ENCODE data around the gene DPP10. TPM values are rescaled to one million over a fixed set of nuclear protein-coding genes. Genes with fewer than 3 reads are reported as not detected.

Gene DPP10
- total RNA-seq, 1 donor from 2014 or later, result 6.5 TPM

DNA sequence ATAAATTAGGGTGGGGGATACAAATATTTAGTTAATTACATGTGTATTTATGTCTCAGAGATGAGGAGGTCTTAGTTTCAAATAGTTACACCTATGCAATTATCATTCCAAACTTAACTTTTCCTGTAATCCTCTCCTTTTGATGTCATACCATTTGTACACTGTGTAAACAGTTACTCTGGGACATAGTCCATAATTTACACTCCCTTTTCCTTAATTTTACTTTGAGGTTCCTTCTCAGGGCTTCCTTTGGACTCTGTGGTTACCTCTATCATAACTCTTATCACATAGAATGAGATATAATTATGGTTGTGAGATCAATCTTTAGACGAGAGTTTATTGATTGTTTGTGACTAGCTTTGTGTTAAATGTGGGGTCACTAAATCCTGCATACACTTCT is 84.4 kb downstream of the DPP10 start:
- Histone ChIP-seq H2AFZ (replicated peaks) (no peak overlapping the region), H3K27me3 (no peaks in the 10 kb centered on the region), H3K36me3 (no peaks in the 10 kb centered on the region), H3K4me2 (no peak overlapping the region), H4K20me1 (ENCODE audit: low read depth) (no peaks in the 10 kb centered on the region), H3K9me3 (ENCODE audit: low read depth) (no peaks in the 10 kb centered on the region), H3K79me2 (ENCODE audit: low read depth) (no peaks in the 10 kb centered on the region), H3K27ac (no peak overlapping the region), H3K4me1 (no peaks in the 10 kb centered on the region), H3K9ac (no peak overlapping the region), H3K4me3 (no peak overlapping the region), H3F3A (ENCODE audit: low read depth) (no peaks in the 10 kb centered on the region)
- Mint-ChIP-seq H3K4me1 (no peaks in the 10 kb centered on the region), H3K27ac (no peak overlapping the region), H3K36me3 (no peaks in the 10 kb centered on the region), H3K27me3 (ENCODE audit: insufficient read depth, low read depth) (peaks cover 4% of the 10 kb centered on the region), H3K4me3 (no peak overlapping the region), H3K9me3 (peaks cover 3% of the 10 kb centered on the region)
- TF ChIP-seq EZH2 (IDR thresholded peaks at IDR 0.05) (no peak), EZH2phosphoT487 (IDR thresholded peaks at IDR 0.05) (no peak)
- TF ChIP-seq, protein P1, sequence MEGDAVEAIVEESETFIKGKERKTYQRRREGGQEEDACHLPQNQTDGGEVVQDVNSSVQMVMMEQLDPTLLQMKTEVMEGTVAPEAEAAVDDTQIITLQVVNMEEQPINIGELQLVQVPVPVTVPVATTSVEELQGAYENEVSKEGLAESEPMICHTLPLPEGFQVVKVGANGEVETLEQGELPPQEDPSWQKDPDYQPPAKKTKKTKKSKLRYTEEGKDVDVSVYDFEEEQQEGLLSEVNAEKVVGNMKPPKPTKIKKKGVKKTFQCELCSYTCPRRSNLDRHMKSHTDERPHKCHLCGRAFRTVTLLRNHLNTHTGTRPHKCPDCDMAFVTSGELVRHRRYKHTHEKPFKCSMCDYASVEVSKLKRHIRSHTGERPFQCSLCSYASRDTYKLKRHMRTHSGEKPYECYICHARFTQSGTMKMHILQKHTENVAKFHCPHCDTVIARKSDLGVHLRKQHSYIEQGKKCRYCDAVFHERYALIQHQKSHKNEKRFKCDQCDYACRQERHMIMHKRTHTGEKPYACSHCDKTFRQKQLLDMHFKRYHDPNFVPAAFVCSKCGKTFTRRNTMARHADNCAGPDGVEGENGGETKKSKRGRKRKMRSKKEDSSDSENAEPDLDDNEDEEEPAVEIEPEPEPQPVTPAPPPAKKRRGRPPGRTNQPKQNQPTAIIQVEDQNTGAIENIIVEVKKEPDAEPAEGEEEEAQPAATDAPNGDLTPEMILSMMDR (IDR thresholded peaks at IDR 0.05), result no peak
- no peak for DNase-seq (ENCODE audit: low spot score)

DNA sequence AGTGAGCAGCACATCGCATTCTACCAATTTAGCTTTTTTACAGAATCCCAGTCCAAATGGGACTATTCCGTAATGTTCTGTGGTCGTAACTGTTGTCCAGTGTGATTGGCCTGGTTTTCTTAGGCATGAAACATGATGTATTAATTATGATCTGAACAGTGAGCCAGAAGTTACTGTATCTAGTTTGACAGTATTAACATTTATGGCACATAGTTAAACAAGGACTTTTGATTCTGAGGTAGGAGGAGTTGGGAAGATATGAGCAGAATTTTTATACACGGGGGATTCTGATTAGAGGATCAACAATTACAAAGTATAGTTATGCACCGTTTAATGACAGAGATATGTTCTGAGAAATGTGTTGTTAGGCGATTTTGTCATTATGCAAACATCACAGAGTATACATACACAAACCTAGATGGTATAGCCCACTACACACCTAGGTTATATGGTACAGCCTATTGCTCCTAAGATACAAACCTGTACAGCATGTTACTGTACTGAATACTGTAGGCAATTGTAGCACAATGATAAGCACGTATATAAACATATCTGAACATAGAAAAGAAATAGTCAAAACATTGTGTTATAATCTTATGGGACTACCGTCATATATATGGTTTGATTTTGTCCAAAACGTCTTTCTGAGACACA is 85.0 kb downstream of the DPP10 start:
- no peak overlapping the region for H3K27ac ChIP-seq

DNA sequence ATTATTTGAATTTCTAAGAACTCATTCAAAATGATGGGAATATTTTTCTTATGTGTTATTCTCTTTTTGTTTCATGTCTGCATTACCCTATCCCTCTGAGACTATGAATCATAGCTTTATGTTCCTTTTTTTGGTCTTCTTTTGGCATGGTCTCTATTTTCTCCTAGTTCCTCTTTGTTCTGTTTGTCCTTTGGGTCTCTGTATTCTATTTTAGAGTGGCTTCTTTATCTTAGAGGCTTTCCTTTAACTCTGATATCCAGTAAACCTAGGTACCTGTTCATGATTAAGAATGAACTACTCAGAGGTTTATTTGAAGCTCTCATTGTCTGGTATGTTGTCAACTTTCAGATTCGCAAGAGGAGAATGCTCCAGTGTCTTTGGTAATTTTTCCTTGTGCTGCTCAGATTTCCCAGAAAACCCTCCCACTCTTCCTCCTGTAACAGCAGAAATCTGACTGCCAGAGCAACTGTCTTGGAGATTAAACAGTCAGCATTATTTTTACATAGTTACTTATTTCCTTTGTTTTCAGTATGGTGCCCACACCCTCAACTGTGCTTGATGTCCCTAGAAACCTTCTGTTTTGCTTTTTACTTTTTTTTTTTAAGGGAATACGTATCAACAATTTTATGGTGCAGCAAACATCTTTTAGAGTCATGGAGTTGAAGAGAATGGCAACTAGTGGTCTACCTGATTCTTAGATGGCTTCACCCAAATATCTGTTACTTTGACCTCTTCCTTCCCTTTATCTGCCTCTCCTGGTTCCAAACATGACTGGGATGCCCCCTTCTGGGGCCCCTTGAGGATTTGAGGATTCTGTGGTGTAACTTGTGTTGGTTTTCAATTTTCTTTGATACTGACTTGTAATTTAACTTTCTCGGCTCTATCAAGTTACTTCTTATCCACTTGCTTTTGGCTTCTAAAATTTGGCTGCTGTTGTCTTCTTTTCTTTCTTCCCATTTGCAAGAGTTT is 92.0 kb downstream of the DPP10 start:
- Mint-ChIP-seq H3K27ac (no peak overlapping the region), H3K27me3 (ENCODE audit: insufficient read depth, low read depth) (peaks cover 2% of the 10 kb centered on the region), H3K4me1 (peaks cover 2% of the 10 kb centered on the region), H3K9me3 (no peaks in the 10 kb centered on the region), H3K36me3 (no peaks in the 10 kb centered on the region), H3K4me3 (no peak overlapping the region)
- Histone ChIP-seq H3K9ac (no peak overlapping the region), H3K4me1 (no peaks in the 10 kb centered on the region), H3K4me3 (no peak overlapping the region), H3K79me2 (ENCODE audit: low read depth) (no peaks in the 10 kb centered on the region), H3K27me3 (no peaks in the 10 kb centered on the region), H3K36me3 (no peaks in the 10 kb centered on the region), H2AFZ (replicated peaks) (no peak overlapping the region), H3K27ac (no peak overlapping the region), H4K20me1 (ENCODE audit: low read depth) (no peaks in the 10 kb centered on the region), H3K9me3 (ENCODE audit: low read depth) (no peaks in the 10 kb centered on the region), H3F3A (ENCODE audit: low read depth) (no peaks in the 10 kb centered on the region), H3K4me2 (no peak overlapping the region)
- no peak for DNase-seq (ENCODE audit: low spot score)
- TF ChIP-seq, protein P1 (IDR thresholded peaks at IDR 0.05), result peak; percentile 11
- TF ChIP-seq EZH2 (IDR thresholded peaks at IDR 0.05), result no peak

More for the DNA sequence above, 85.0 kb downstream of the DPP10 start:
- Mint-ChIP-seq H3K4me1 (no peaks in the 10 kb centered on the region), H3K36me3 (no peaks in the 10 kb centered on the region), H3K27me3 (ENCODE audit: insufficient read depth, low read depth) (peaks cover 4% of the 10 kb centered on the region), H3K4me3 (no peak overlapping the region), H3K27ac (no peak overlapping the region), H3K9me3 (peaks cover 2% of the 10 kb centered on the region)
- no peaks in the 10 kb centered on the region for H4K20me1 ChIP-seq (ENCODE audit: low read depth)
- no peak for DNase-seq (ENCODE audit: low spot score)
- TF ChIP-seq, protein P1 (IDR thresholded peaks at IDR 0.05), result no peak
- TF ChIP-seq EZH2 (IDR thresholded peaks at IDR 0.05) (no peak), EZH2phosphoT487 (IDR thresholded peaks at IDR 0.05) (no peak)
- H3K4me1 ChIP-seq, result no peaks in the 10 kb centered on the region
- H3K4me3 ChIP-seq, result no peak overlapping the region
- H3F3A ChIP-seq (ENCODE audit: low read depth), result no peaks in the 10 kb centered on the region
- no peak overlapping the region for H3K4me2 ChIP-seq
- H3K9me3 ChIP-seq (ENCODE audit: low read depth), result no peaks in the 10 kb centered on the region
- H3K9ac ChIP-seq, result no peak overlapping the region
- no peak overlapping the region for H2AFZ ChIP-seq (replicated peaks)
- no peaks in the 10 kb centered on the region for H3K27me3 ChIP-seq
- no peaks in the 10 kb centered on the region for H3K36me3 ChIP-seq
- H3K79me2 ChIP-seq (ENCODE audit: low read depth), result no peaks in the 10 kb centered on the region

Data from neural progenitor cell (in vitro differentiated cells).